Astrocyte of the spinal cord (primary cell): ENCODE data around the gene CAD.

Source experiments
- DNase-seq: peaks from one replicate; pipeline ENCODE4 v3.0.0; 2011; ENCODE audit warnings: low read depth, low spot score
- H3K4me3 ChIP-seq: 2 replicates; pipeline ENCODE4 v1.5.1; 2011; ENCODE audit warnings: low read depth, mild to moderate bottlenecking, low read length, moderate library complexity
- in situ Hi-C: cut with HindIII; loops from 2 replicates; pipeline ENCODE4 v1.10.0; 2017; ENCODE audit warnings: low sequenced_read_pairs
- TF ChIP-seq, protein P1 (sequence below): IDR thresholded peaks from 2 replicates; pipeline ENCODE4 v1.5.1; 2012; ENCODE audit warnings: low read depth, mild to moderate bottlenecking, low read length, inconsistent platforms

CAD gene

DNA sequence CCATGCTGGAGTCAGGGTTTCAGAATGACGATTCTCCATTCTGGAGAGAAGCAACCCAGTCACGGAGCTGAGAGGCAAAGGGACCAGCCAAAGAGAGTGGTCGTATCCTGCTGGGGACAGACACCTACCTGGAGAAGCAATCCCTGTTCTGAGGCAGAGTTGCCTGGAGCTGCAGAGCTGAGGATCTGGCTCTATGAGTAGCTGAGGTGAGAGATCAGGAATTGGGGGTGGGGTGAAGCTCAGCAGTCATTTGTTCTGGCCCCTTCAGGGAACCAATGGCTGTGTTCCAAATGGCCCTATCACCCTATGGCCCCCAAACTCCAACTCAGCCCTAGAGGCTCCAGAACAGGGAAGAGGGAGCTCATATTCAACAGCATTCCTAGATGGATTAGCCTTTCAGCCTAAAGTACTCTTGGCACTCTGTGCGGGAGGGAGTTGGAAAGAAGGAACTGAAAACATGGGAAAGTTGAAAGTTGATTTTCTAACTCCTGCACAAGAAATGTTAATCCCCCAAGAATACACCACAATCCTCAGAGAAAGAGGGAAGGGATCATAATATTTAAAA is 8.6 kb upstream of the CAD start:
- no peak for DNase-seq
- in situ Hi-C loops: no loop called here
- H3K4me3 ChIP-seq: no peak overlapping the region
- TF ChIP-seq, protein P1, sequence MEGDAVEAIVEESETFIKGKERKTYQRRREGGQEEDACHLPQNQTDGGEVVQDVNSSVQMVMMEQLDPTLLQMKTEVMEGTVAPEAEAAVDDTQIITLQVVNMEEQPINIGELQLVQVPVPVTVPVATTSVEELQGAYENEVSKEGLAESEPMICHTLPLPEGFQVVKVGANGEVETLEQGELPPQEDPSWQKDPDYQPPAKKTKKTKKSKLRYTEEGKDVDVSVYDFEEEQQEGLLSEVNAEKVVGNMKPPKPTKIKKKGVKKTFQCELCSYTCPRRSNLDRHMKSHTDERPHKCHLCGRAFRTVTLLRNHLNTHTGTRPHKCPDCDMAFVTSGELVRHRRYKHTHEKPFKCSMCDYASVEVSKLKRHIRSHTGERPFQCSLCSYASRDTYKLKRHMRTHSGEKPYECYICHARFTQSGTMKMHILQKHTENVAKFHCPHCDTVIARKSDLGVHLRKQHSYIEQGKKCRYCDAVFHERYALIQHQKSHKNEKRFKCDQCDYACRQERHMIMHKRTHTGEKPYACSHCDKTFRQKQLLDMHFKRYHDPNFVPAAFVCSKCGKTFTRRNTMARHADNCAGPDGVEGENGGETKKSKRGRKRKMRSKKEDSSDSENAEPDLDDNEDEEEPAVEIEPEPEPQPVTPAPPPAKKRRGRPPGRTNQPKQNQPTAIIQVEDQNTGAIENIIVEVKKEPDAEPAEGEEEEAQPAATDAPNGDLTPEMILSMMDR: no peak

DNA sequence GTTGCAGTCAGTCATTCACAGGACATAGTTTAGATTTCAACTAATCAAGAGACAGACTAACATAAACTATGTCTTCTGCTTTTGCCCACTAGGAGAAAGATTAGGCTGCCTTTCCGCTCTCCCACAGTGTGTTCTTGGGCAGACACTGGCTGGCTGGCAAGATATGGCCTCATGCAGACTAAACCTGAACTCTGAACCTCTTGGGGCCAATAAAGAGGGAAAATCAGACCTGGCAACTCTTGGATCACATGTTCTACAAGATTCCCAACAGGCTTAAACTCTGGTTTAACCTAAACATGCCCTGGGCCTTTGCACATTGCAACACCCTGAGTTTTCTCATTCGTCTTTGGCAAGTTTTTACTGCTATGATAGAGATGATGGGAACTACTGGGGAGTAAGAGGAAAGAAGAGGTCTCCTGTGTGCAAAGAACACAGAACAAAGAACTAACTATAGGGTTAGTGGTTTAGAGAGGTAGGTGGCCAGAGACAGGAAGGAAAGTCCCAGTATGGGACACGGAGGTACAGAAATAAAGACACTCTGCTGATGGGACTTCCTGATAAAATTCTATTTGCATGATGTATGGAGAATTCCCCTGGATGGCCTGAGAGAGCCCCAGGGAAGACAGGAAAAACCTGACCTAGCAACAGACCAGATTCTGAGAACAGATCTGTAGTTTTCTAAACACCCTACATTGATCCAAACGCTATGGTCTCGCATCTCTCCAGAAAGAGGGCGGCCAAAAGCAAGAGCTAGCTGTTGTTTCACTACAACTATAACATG is 7.4 kb upstream of the CAD start:
- H3K4me3 ChIP-seq: no peak overlapping the region
- TF ChIP-seq, protein P1: no peak
- DNase-seq: no peak
- in situ Hi-C loops: no loop called here

DNA sequence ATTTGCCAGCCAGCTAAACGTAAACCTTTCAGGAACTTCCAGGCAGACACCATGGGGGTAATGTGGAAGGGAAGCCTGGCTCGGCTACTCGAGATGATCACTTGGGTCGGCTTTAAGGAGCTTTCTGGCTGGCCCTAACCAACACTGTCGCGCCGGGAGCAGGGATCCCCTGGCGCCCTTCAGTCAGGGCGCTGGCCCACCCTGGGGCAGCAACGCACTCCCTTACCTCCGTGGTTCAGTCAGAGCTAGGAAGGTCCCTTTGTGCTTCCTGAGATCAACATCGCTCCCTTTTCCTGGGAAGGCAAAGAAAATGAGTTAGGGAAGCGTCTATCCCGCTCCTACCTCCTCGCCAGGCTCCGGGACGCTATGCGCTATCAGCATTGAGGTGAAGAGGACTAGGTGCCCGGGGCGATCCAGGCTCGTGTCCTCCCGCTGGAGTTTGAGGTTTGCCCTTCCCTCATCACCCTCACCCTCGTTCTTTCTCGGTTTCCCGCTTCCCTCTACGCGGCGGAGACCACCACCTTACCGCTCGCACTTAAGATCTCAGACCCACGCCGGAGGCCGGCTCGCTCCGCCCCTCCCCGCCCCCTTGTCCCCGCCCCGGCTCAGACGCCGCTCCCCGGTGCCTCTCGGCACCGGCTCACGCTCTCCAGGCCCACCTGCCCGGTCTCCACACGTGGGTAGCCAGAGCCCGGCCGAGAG is 5.8 kb upstream of the CAD start:
- in situ Hi-C loops: no loop called here
- peak; percentile 18 for DNase-seq
- H3K4me3 ChIP-seq: peak overlapping the region; percentile 81
- TF ChIP-seq, protein P1: no peak

DNA sequence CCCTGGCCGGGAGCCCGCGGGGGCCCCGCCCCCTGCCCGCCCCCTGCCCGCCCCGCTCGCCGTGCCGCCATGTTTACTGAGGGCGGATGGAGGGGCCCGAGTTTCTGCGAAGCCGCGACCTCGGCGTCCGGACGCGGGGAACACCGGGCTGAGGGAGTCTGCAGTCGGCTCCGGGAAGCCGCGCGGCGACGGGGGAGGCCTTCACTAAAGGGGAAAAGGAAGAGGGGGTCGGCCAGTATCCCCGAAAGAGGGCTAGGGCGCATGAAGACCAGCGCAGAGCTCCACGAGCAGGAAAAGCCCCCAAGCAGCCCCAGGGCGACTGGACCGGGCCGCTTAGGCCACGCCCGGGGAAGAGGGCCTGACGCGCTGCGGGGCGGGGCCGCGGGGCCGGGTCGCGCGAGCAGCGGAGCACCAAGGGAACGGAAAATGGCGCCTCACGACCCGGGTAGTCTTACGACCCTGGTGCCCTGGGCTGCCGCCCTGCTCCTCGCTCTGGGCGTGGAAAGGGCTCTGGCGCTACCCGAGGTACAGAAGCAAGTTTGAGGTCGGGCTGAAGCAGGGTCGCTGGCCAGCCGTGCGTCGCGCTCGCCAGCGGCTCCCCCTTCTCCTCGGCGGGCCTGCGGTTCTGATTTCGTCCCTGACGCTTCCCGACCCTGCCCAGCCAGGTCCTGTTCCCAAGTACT is 5.1 kb upstream of the CAD start, which contains the start of the genes ATRAID and SLC5A6:
Gene ATRAID, plus strand, starts transcription at position 99 of the 683 bp plus-strand sequence. Its CDS starts 328 bp downstream, at position 427.
Gene SLC5A6, minus strand, starts transcription at position 326 of the 683 bp plus-strand sequence. CDS start 4,618 bp downstream, outside the sequence.
- in situ Hi-C loops: no loop called here
- DNase-seq: peak; percentile 90
- TF ChIP-seq, protein P1: no peak
- H3K4me3 ChIP-seq: peak within 1 kb of the TSS; percentile 81

DNA sequence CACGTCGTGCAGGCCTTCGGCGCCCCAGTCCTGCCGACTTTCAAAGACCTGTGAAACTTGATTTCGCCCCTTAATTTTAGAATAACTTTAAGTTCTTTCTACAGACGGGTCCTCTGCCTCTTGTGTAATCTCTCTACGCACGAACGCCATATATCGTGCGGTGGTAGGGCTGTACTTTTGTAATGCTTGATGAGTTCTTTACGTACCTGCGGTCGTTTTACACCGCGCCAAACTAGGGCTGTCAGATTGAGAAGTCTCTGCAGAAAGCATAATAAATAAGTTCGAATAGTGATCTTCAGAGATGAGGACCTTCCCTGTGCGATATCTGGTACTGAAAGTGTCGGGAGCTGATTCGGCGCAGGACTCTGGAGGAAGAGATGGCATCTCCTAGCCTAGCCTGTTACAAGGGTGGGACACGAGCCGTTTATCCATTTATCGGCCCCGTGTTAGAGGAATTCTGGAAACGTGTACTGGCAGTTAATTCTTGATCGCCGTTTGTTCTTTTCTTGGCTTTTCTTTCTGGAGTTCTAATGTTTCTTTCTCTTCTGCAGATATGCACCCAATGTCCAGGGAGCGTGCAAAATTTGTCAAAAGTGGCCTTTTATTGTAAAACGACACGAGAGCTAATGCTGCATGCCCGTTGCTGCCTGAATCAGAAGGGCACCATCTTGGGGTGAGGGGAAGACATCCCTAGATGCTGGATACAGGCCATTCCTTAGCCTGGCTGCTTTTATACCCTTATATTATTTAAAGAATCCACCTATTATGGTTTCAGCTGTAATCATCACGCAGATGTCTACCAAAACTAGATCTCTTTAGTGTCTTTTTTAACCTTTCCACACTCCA is 4.3 kb upstream of the CAD start:
- in situ Hi-C loops: no loop called here
- DNase-seq: peak; percentile 68
- TF ChIP-seq, protein P1: no peak
- peak overlapping the region; percentile 81 for H3K4me3 ChIP-seq

DNA sequence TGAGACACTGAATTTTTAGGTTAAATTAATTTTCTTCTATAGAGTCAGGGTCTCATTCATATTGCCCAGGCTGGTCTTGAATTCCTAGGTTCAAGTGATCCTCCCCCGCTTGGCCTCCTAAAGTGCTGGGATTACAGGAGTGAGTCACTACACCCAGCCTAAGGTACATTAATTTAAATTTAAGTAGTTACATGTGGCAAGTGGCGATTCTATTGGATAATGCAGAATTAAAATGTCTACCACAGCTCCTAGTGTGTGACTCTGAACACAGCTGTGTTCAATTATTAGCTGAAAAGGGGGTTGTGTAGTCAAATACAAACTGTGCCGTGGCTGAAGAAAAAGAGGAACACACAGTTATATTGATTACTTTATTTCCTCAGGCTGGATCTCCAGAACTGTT is 2.2 kb upstream of the CAD start:
- in situ Hi-C loops: no loop called here
- H3K4me3 ChIP-seq: no peak overlapping the region
- TF ChIP-seq, protein P1: no peak
- DNase-seq: no peak
